OCI-LY3 (cell line): ENCODE data around the gene OR9Q1.

Experiments used
- EZH2phosphoT487 ChIP-seq: fragments of 200-600 bp; shearing (Covaris generic); IDR thresholded peaks from 2 replicates; pipeline ENCODE4 v1.6.1; 2018; ENCODE audit warnings: antibody characterized with exemption, mixed run types, low read depth
- TF ChIP-seq, protein P1 (sequence below): fragments of 200-600, 300-600 bp; sonication (generic); IDR thresholded peaks from 2 replicates; pipeline ENCODE4 v1.5.1; 2014; ENCODE audit warnings: antibody characterized with exemption, low read length, low read depth

DNA sequence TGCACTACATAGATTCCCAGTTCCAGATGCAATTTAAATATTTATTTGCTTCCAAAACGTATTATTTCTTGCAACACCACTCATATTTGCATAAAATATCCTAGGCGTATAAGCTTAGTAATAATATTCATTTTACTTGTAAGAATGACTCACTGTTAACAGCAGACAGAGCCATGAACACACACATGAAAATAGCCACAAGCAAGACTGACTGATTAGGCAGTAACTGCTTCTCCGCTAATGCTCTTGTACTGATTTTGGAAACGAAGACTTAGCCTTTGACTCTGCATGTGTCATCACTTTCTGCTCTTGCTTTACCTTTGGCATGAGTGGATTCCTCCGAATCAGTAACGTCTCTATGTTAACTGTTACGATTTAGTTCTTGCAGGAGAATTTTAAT lies 199.0 kb downstream of the OR9Q1 start:
- TF ChIP-seq, protein P1, sequence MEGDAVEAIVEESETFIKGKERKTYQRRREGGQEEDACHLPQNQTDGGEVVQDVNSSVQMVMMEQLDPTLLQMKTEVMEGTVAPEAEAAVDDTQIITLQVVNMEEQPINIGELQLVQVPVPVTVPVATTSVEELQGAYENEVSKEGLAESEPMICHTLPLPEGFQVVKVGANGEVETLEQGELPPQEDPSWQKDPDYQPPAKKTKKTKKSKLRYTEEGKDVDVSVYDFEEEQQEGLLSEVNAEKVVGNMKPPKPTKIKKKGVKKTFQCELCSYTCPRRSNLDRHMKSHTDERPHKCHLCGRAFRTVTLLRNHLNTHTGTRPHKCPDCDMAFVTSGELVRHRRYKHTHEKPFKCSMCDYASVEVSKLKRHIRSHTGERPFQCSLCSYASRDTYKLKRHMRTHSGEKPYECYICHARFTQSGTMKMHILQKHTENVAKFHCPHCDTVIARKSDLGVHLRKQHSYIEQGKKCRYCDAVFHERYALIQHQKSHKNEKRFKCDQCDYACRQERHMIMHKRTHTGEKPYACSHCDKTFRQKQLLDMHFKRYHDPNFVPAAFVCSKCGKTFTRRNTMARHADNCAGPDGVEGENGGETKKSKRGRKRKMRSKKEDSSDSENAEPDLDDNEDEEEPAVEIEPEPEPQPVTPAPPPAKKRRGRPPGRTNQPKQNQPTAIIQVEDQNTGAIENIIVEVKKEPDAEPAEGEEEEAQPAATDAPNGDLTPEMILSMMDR: no peak
- no peak for TF ChIP-seq EZH2phosphoT487
